Fibroblast of villous mesenchyme (primary cell): ENCODE results near the gene SRBD1. TPM values are rescaled to one million over a fixed set of nuclear protein-coding genes. Genes with fewer than 3 reads are reported as not detected.

Experiments used
- DNase-seq: peaks from one replicate; pipeline ENCODE4 v3.0.0-alpha.2; 2010; ENCODE audit warnings: low read depth
- H3K4me3 ChIP-seq: 2 replicates; pipeline ENCODE4 v1.5.1; 2011; ENCODE audit warnings: low read depth, mild to moderate bottlenecking, low read length
- total RNA-seq: library from RNA; depleted of rRNA; stranded (reverse); fragments of >200 nt; gene quantifications from 2 replicates; pipeline ENCODE4 v1.2.3, GENCODE V29; 2012
- TF ChIP-seq, protein P1 (sequence below): IDR thresholded peaks from 2 replicates; pipeline ENCODE4 v1.5.1; 2012; ENCODE audit warnings: low read depth, mild to moderate bottlenecking, low read length; ENCODE audit not compliant: insufficient read depth

The SRBD1 gene
- total RNA-seq, 1 donor, result 31.1 TPM

DNA sequence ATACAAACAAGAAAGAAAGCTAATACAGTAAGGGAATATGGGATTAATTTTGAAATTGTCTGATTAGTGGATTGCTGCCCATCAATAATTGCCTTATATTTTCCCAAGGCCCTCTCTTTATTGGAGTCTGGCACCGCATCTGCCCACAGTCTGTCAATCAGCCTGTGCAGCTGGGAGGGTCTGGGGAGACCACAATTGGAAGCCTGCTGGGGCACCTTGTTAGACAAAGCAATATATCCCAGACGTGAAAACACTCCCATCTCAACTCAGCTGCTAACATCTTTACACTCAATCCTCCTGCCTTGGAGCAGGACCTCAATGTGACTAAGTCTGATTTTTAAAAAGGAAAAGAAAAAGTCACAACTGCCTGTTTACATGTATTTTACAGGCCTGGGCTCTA, 258.6 kb downstream of the SRBD1 start:
- TF ChIP-seq, protein P1, sequence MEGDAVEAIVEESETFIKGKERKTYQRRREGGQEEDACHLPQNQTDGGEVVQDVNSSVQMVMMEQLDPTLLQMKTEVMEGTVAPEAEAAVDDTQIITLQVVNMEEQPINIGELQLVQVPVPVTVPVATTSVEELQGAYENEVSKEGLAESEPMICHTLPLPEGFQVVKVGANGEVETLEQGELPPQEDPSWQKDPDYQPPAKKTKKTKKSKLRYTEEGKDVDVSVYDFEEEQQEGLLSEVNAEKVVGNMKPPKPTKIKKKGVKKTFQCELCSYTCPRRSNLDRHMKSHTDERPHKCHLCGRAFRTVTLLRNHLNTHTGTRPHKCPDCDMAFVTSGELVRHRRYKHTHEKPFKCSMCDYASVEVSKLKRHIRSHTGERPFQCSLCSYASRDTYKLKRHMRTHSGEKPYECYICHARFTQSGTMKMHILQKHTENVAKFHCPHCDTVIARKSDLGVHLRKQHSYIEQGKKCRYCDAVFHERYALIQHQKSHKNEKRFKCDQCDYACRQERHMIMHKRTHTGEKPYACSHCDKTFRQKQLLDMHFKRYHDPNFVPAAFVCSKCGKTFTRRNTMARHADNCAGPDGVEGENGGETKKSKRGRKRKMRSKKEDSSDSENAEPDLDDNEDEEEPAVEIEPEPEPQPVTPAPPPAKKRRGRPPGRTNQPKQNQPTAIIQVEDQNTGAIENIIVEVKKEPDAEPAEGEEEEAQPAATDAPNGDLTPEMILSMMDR, result no peak
- DNase-seq, result no peak
- H3K4me3 ChIP-seq, result no peak overlapping the region

DNA sequence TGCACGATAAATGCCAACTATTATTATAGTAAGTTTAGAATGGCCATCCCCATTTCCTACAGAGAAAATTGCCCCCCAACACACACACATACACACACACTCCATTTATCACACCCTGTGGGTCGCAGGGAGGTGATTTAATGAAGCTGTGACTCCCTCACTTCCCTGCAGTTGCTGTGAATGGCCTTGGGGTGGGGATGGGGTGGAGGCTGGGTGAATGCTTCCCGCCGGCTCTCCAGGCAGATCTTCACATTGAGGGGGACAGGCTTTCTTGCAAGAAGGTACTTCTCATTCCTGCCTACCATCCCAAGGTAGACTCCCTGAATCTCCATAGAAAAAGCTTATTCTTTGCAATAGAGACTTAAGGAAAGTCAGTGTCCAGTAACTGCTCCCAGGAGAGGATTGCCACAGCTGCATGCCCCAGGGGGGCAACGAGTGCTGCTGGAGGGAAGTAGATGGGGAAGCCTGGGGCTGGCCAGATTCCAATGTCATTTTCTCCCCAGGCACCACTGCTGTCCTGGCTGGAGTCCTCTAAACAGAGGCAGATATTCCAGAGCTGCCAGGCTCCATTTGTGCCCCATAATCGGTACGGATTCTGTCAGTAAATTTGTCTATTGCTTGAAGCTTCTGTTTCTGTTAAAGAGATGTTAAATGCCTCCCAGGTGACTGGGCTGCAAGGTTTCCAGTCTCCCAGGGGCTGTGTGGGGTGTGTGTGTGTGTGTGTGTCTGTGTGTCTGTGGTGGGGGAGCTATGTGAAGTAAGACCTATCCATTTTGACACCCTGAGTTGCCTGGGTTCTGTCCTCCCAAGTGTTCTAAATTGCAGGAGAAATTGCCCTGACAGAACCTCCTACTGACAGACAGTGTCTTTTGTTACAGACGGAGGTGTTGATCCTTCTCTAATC, 265.5 kb downstream of the SRBD1 start:
- H3K4me3 ChIP-seq, result no peak overlapping the region
- TF ChIP-seq, protein P1, result no peak
- DNase-seq, result no peak

DNA sequence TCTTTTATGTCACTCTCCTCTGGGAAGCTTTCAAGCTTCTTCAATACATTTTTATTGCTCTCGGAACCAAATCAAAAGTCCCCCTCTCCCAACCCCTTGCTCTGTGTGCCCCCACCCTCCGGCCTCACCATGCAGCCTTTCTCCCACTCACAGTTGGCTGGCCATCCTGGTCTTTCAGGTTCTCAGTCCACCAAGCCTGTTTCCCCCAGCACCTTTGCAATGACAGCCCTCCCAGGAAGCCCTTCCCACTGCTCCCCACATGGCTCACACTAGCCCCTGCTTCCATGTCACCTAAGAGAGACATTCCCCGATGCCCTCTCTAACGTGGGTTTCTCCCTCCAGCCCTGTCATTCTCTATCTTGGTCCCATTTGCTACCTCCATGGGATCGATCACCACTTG, 266.6 kb downstream of the SRBD1 start:
- TF ChIP-seq, protein P1, result no peak
- DNase-seq, result no peak
- H3K4me3 ChIP-seq, result no peak overlapping the region

DNA sequence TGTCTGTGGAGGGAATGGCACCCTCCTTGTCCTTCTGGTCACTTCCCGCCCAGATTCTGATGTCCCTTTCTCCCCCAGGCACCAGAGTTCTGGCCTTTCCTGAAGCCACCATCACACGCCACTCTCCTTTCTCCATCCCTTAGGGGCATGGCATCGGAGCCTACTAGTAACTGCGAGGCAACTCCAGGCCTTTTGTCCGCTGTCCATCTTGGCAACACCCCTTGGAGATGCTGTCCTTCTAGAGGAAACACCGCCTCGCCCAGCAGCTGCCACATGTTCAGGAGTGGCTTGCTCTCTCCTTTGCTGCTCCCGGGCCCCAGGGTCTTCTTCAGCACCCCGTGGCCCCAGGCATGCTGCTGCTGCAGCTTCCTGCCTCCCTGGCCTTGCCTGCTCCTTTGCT, 267.0 kb downstream of the SRBD1 start:
- TF ChIP-seq, protein P1, result no peak
- no peak overlapping the region for H3K4me3 ChIP-seq
- no peak for DNase-seq

DNA sequence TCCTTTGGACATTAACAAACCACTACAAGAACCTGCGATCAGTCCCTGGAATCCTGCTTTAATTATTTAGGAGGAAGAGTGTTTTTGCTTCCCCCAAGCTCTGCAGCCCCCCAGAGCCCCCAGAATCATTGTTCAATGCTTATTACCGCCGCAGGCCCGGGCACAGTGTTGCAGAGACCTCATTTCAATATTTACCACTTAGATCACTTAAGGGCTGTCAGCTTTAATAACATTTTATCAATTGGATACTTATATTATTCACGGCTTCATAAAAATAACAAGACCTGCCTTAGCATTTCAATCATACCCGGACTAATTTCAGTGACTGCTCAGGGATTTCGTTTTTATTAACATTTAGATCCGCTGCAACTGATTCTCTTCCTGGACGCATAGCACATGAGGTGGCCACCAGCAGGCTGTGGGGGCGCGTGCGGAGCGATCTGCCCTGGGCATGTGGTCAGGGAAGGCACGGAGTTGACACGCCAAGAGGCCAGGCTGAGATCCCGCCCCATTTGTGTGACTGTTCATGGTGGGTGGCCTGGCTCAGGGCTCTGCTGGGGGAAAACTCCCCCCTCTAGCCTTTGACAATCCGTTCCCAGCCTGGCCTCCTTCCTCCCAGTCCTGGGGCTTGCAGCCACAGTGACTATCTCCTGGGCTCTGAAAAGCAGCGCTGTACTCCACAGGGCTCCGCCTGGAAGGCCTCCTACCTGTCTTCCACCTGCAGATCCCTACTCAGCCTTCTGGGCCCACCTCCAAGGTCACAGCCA, 267.6 kb downstream of the SRBD1 start:
- DNase-seq, result no peak
- H3K4me3 ChIP-seq, result no peak overlapping the region
- TF ChIP-seq, protein P1, result no peak

DNA sequence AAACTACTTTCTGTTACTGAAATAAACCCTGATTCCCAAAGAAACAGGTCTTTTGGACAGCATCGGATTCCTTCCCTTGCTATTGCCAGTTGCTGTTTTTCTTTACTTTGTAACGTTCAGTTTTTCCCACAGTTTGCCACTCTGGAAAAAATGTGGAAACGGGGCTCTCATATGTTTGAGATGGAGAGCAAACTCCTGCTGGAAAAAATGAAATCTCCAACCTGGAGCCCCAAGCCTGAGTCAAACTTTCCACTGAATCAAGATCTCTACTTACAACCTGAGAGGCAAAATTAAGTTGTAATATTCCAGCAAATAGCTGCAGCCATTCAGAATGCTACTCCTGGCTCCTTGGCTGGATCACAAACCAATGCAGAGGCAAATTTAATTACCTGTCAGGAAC, 270.7 kb downstream of the SRBD1 start:
- TF ChIP-seq, protein P1, result no peak
- DNase-seq, result no peak
- no peak overlapping the region for H3K4me3 ChIP-seq
